Activated T-cell treated with anti-CD3 and anti-CD28 coated beads, Interleukin-2, amount 50 U/mL, for 24 hours (primary cell): Measurements from ENCODE around the gene HTR4.
"Not testable (repeated sequence)": the region's sequence is repeated elsewhere in the genome, so short reads cannot be mapped to it uniquely, and the experiment has no call there.

Experiments
- DNase-seq: peaks from one replicate; pipeline ENCODE4 v3.0.0-alpha.2; 2020
- H3K27ac Mint-ChIP-seq: 2 replicates; pipeline ENCODE4 v1.8.0; 2020; ENCODE audit warnings: mild to moderate bottlenecking, mixed read lengths
- H3K27me3 Mint-ChIP-seq: 2 replicates; pipeline ENCODE4 v1.8.0; 2020; ENCODE audit warnings: mixed read lengths
- H3K36me3 Mint-ChIP-seq: 2 replicates; pipeline ENCODE4 v1.8.0; 2020; ENCODE audit warnings: low read depth, mixed read lengths
- H3K4me1 Mint-ChIP-seq: 2 replicates; pipeline ENCODE4 v1.8.0; 2020; ENCODE audit warnings: low read depth, mixed read lengths
- H3K4me3 Mint-ChIP-seq: 2 replicates; pipeline ENCODE4 v1.8.0; 2020; ENCODE audit warnings: mild to moderate bottlenecking, moderate library complexity, mixed read lengths
- H3K9me3 Mint-ChIP-seq: 2 replicates; pipeline ENCODE4 v1.8.0; 2020; ENCODE audit warnings: mixed read lengths

Gene HTR4

DNA sequence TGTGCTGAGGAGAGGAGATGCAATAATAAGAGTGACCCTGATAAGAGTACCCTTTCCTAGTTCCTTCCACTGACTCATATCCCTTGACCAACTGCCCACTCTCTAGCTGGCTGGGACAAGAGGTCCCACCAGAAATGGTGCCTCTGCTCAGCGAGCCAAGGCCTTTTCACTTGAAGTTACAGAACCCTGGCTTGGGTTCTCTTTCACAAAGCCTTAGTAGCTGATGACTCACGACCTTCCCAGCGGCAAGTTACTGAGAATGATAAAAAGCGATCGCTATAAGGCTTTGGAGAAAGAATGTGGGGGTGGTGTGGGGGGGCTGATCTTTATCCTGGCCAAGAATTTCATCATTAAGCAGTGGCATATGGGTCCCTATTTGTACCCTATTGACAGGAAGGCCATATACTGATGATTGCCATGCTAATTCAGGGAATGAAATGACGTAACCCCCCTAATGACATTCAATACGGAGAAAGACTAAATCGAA lies 180.3 kb downstream of the HTR4 start:
- Mint-ChIP-seq H3K36me3 (no peaks in the 10 kb centered on the region), H3K9me3 (no peaks in the 10 kb centered on the region), H3K27ac (no peak overlapping the region), H3K27me3 (peaks cover 26% of the 10 kb centered on the region), H3K4me3 (no peak overlapping the region), H3K4me1 (no peaks in the 10 kb centered on the region)
- no peak for DNase-seq

DNA sequence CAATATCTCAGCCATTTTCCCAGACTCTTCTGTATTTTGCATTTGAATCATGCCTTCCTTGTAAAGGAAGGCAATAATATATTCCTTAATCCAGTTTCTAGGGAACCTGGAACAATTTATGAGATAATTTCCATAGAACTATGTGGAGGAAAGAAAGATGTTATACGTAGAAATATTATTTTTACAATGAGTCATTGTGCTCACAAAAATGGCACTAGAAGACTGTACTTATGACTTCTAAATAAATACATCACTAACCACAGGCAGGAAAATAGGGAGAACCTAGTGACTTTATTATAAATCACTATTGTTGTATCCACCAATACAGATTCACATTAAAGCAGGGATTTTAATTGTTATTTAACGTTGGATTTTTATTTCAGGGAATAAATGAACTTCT lies 182.9 kb downstream of the HTR4 start:
- peaks cover 7% of the 10 kb centered on the region for H3K27me3 Mint-ChIP-seq

DNA sequence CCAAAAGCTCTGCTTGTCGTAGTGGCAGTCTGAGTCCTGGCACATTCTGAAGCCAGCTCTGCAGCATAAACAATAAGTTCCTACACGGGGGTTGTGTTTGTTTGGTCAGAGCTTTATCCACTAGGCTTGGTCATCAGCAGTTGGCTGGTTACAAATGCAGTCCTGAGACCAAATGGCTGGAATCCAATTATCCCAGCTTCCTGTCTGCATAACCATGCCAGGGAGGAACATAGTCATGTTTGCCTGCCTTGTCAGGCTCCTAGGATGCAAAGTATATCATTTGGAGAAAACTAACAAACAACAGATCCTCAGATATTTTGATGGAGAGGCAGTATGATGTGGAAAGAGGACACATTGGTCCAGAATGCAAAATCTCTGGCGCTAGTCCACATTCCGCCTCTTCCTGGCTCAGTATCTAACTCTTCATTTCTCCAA lies 184.8 kb downstream of the HTR4 start:
- no peak overlapping the region for H3K4me3 Mint-ChIP-seq
- DNase-seq, result no peak

More for the DNA sequence above, 182.9 kb downstream of the HTR4 start:
- Mint-ChIP-seq H3K4me3 (no peak overlapping the region), H3K36me3 (no peaks in the 10 kb centered on the region), H3K4me1 (no peaks in the 10 kb centered on the region), H3K9me3 (no peaks in the 10 kb centered on the region), H3K27ac (no peak overlapping the region)
- DNase-seq, result no peak

GRCh38 chr5:148468746-148469145 lies 185.6 kb downstream of the HTR4 start:
- H3K36me3 Mint-ChIP-seq, H3K9me3 Mint-ChIP-seq, DNase-seq, H3K4me1 Mint-ChIP-seq, H3K27ac Mint-ChIP-seq, H3K27me3 Mint-ChIP-seq, H3K4me3 Mint-ChIP-seq: not testable (repeated sequence)

More for the DNA sequence above, 184.8 kb downstream of the HTR4 start:
- Mint-ChIP-seq H3K27me3 (peaks cover 2% of the 10 kb centered on the region), H3K36me3 (no peaks in the 10 kb centered on the region), H3K9me3 (no peaks in the 10 kb centered on the region), H3K27ac (no peak overlapping the region), H3K4me1 (no peaks in the 10 kb centered on the region)

DNA sequence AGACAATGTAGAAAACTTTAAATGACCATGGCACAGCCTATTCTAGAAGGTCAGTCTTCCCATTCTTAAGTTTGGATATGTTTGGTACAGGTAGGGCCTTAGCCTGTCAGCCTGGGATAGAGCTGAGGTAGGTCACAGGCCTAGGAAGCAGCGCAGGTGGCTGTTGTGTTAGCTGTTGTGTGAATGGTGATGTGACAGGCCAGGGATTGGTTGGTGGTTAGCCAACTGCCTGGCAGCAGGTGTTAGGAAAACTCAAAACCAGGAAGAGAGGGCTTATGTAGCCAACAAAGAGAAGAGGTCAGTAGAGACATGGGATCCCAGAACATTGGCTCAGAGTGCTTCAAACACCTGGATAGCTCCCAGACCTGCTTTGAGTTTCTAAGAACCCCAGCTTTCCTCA lies 186.4 kb downstream of the HTR4 start:
- H3K9me3 Mint-ChIP-seq, result no peaks in the 10 kb centered on the region
- H3K27me3 Mint-ChIP-seq, result no peaks in the 10 kb centered on the region
- H3K4me1 Mint-ChIP-seq, result no peaks in the 10 kb centered on the region
- H3K36me3 Mint-ChIP-seq, result no peaks in the 10 kb centered on the region
- H3K4me3 Mint-ChIP-seq, result no peak overlapping the region
- no peak overlapping the region for H3K27ac Mint-ChIP-seq
- DNase-seq, result no peak

DNA sequence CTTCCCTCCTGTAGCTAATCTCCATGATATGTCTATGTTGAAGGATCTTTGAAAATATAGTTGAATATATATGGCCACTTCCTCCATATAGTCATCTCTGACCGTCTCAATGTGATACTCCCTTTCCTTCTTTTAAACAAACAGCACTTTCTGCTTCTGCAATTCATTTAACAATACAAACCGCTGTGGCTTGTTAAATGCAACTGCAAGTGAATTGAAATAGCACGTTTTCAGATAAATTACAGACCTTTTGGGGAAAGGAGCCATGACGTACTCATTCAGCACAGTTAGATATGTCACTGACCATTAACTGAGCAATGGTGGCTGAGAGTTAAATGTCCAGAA lies 188.1 kb downstream of the HTR4 start:
- H3K27ac Mint-ChIP-seq, result no peak overlapping the region
- no peak overlapping the region for H3K4me3 Mint-ChIP-seq
- H3K27me3 Mint-ChIP-seq, result peaks cover 2% of the 10 kb centered on the region
- no peaks in the 10 kb centered on the region for H3K4me1 Mint-ChIP-seq
- H3K9me3 Mint-ChIP-seq, result no peaks in the 10 kb centered on the region
- no peak for DNase-seq
- H3K36me3 Mint-ChIP-seq, result no peaks in the 10 kb centered on the region

DNA sequence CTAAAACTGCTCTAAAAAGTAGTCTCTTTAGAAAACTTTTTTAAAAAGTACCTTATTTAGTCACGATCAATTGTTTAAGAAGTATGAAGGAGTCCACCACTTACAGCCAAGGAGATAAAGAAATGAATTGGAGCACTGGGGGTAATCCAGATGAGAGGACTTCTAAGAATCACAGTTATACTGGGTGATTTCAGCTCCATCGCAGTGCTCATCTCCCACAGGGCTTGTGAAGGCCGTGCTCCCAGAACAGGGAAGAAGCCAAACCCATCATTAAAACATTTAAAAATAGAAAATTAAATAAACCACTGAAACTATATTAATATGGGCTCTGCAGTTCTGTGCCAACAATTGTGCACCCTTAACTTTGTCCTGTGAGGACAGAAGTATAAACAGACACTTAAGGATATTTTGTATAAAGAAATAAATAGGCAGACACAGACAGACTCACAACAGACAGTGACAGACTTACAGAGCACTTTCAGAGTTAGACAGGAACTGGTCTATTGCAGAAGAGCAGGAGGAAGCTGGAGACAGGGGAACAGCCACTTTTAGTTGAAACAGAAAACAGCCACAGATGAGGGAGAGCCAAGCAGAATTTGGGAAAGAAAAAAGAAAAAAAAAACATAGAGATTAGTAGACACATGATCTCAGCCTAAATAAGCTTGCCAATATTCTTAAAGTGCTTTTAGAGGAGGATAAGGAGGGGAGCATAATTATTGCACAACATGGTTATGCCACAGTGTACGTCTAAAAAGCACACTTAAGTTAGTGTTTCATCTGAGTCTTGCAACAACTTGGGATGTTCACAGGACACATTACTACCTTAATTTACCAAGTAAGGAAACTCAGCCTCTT lies 188.7 kb downstream of the HTR4 start:
- Mint-ChIP-seq H3K4me3 (no peak overlapping the region), H3K9me3 (no peaks in the 10 kb centered on the region), H3K36me3 (no peaks in the 10 kb centered on the region), H3K27ac (no peak overlapping the region), H3K27me3 (peaks cover 2% of the 10 kb centered on the region), H3K4me1 (no peaks in the 10 kb centered on the region)
- no peak for DNase-seq

- no peak for DNase-seq
- peaks cover 8% of the 10 kb centered on the region for H3K4me1 Mint-ChIP-seq
- no peak overlapping the region for H3K27ac Mint-ChIP-seq
- H3K36me3 Mint-ChIP-seq, result no peaks in the 10 kb centered on the region
- no peaks in the 10 kb centered on the region for H3K9me3 Mint-ChIP-seq
- H3K4me3 Mint-ChIP-seq, result no peak overlapping the region
- peaks cover 28% of the 10 kb centered on the region for H3K27me3 Mint-ChIP-seq
These were observed 194.7 kb downstream of the HTR4 start for GRCh38 chr5:148459669-148460068.

DNA sequence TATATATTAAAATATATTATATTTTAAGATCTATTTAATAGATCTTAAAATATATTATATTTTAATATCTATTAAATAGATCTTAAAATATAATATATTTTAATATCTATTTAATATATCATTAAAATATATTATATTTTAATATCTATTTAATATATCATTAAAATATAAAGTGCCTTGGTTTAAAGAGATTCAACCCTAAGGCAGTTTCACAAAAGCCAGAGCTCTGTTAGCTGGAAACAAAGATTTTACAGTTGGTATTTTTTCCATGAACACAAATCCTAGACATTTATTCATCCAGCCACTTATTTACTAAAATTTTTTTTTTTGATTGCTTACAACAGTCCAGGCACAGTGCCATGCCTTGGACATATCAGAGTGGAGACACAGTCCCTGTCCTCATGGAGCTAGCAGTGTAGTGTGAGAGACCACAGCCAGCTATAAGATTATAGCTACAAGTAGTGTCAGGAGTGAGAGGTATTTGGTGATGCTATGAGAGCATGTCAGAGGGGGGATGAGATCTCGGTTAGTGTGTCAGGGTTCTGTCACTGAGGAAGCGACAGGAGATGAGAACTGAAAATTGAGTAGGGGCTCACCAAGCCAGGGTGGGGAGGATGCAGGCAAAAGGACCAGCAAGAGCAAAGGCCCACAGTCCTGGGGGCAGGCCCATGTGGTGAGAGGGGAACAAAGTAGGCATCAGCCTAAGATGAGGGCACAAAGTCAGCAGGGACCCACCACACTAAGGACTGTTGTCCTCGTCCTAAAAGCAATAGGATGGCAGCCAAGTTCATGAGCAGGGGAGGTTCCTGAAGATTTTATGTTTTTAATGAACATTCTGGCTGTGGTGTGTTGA lies 196.1 kb downstream of the HTR4 start:
- no peaks in the 10 kb centered on the region for H3K36me3 Mint-ChIP-seq
- peaks cover 8% of the 10 kb centered on the region for H3K4me1 Mint-ChIP-seq
- H3K27ac Mint-ChIP-seq, result no peak overlapping the region
- peaks cover 28% of the 10 kb centered on the region for H3K27me3 Mint-ChIP-seq
- no peak for DNase-seq
- no peaks in the 10 kb centered on the region for H3K9me3 Mint-ChIP-seq
- H3K4me3 Mint-ChIP-seq, result no peak overlapping the region

DNA sequence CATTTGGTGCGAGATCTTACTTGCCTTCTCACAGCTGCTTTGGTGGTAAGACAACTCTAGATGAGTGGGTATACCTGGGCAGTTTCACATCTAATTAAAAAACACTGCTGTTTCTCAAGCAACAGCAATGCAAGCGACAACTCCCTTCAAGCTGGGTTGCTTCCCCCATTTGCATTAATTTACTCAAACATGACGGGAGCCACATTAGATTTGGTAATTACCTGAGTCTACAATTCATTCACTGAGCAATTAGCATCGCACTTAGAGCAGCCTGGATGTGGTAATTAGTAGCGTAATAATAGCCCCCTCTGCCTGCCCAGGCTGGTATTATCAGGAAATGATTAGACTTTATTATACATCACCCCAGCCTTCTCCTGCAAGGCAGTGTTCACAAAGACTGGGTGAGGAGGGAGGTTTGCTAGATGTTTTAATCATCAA lies 197.1 kb downstream of the HTR4 start:
- Mint-ChIP-seq H3K9me3 (no peaks in the 10 kb centered on the region), H3K27me3 (peaks cover 28% of the 10 kb centered on the region), H3K4me1 (peaks cover 8% of the 10 kb centered on the region), H3K27ac (no peak overlapping the region), H3K36me3 (no peaks in the 10 kb centered on the region), H3K4me3 (no peak overlapping the region)
- DNase-seq, result no peak

DNA sequence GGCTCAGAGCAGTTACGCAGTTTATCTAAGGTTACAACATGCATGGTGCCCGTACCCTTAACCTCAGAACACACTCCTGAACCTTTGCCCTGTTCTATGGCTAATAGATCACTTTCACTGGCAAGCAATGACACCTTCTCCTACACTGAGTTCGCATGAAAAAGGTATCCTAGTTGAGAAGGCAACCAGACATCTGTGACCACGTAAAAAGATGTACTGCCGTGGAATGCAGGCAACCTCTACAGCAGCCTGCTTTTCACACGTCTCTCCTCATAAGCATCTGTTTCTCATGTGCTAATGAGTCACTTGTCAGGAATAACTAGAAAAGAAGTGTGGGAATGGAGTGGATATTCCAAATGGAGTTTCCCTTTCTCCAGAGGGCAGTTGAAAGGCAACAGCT lies 199.1 kb downstream of the HTR4 start:
- H3K27ac Mint-ChIP-seq, result no peak overlapping the region
- H3K36me3 Mint-ChIP-seq, result no peaks in the 10 kb centered on the region
- peaks cover 26% of the 10 kb centered on the region for H3K27me3 Mint-ChIP-seq

GRCh38 chr5:148454576-148454975 lies 199.8 kb downstream of the HTR4 start:
- Mint-ChIP-seq H3K36me3 (no peaks in the 10 kb centered on the region), H3K27me3 (peaks cover 26% of the 10 kb centered on the region), H3K4me3 (no peak overlapping the region), H3K4me1 (peaks cover 3% of the 10 kb centered on the region), H3K9me3 (no peaks in the 10 kb centered on the region), H3K27ac (no peak overlapping the region)
- DNase-seq, result no peak

More for the DNA sequence above, 199.1 kb downstream of the HTR4 start:
- no peak overlapping the region for H3K4me3 Mint-ChIP-seq
- no peak for DNase-seq
- peaks cover 8% of the 10 kb centered on the region for H3K4me1 Mint-ChIP-seq
- no peaks in the 10 kb centered on the region for H3K9me3 Mint-ChIP-seq

DNA sequence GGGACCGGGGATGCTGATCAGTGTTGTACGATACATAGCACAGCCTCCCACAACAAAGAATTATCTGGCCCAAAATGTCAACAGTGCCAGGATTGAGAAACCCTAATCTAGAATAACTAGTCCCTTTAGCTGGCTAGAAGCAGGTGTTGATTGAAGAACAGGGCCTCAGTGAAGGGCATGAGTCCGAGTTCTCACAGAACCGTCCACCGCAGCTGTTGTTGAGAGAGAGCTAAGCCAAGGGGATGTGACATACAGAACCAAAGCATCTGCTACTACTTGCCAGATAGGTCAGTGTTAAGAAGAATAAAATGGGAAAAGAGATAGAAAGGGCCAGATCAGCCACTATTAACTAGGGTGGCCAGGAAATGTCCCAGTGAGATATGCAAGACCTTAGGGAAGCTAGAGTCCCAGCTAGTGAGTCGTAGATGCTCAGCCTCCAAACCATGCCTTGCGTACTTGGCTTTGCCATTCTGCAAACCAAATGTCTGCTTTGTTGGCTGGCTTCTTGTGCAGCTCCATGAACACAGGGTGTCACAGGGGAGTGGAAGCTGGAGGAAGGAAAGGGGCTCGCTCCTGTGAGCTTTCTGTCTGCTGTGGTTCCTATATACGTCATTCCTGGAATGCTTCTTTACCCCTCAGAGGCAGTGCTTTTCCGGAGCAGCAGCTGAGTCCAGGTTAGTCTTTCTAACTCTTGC lies 201.7 kb downstream of the HTR4 start:
- Mint-ChIP-seq H3K36me3 (no peaks in the 10 kb centered on the region), H3K9me3 (no peaks in the 10 kb centered on the region), H3K4me3 (no peak overlapping the region), H3K4me1 (no peaks in the 10 kb centered on the region), H3K27ac (no peak overlapping the region), H3K27me3 (peaks cover 14% of the 10 kb centered on the region)
- no peak for DNase-seq

DNA sequence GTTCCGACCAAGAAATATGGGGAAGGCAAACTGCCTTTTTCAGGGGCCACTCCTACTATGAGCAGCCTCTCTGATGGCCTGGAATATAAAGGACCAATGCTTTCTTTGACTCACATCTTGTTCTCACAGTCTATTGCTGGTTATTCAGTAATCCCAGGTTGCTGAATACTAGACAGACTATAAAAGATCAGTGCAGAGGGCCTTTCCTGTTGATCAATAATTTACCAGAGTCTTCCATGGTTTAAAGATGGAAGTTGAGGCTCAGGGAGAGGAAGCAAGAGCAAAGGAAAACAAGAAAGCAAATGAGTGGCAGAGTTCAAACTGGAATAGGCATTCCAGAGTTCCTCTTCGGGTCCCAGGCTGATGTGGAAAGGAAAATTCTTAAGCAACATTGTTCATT lies 207.7 kb downstream of the HTR4 start:
- Mint-ChIP-seq H3K27me3 (no peaks in the 10 kb centered on the region), H3K27ac (no peak overlapping the region), H3K36me3 (peaks cover 24% of the 10 kb centered on the region), H3K4me3 (no peak overlapping the region), H3K9me3 (no peaks in the 10 kb centered on the region), H3K4me1 (no peaks in the 10 kb centered on the region)
- no peak for DNase-seq
